ENCODE measurements around the gene ZNF180.

- no peak for TF ChIP-seq POLR2A (IDR thresholded peaks at IDR 0.05; ENCODE audit: low read depth, low read length)
- no peak for TF ChIP-seq TAF1 (IDR thresholded peaks at IDR 0.05; ENCODE audit: low read depth, low read length)
- TF ChIP-seq SPI1 (IDR thresholded peaks at IDR 0.05; ENCODE audit: low read depth, low read length) = no peak
- no peak for TF ChIP-seq POLR2AphosphoS5 (IDR thresholded peaks at IDR 0.05; ENCODE audit: low read depth, low read length)
- TF ChIP-seq PAX5 (IDR thresholded peaks at IDR 0.05; ENCODE audit: insufficient read depth, low read length, severe bottlenecking) = no peak
Measured at GRCh38 chr19:44529536-44529935, 29.2 kb upstream of the ZNF180 start, which contains the start of gene CEACAM20.
